ENCODE measurements around the gene KIRREL2. TPM values are rescaled to one million over a fixed set of nuclear protein-coding genes. Genes with fewer than 3 reads are reported as not detected.

Gene KIRREL2
- total and polyA plus RNA-seq, 10 donors: 0.10 to 0.27 (median 0.14) TPM; not detected in 6

DNA sequence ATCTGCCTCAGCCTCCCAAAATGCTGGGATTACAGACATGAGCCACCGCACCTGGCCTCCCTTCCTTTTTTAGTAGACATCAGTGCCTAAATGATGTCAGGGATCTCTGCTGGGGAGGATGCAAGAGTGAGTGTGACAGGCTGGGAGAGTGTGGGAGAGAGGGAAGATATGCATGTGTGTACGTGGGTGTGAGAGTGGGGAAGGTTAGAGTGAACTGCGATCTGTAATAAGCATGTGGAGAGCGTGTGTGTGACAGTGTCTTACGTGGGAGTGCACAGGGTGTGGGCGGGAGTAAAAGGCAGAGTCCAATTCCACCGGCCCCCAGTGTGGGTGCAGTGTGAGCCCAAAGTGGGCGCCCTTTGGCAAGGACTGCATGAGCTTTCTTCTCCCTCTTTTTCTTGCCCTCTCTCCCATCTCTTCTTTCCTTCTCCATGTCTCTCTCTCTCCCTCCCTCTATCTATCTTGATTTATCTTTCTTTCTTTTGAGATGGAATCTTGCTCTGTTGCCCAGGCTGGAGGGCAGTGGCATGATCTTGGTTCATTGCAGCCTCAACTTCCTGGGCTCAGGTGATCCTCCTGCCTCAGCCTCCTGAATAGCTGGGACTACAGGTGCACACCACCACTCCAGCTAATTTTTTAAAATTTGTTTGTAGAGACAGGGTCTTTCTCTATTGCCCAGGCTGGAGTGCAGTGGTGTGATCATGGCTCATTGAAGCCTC, 3.5 kb upstream of the KIRREL2 start:
- TF ChIP-seq POLR2AphosphoS5 (IDR thresholded peaks at IDR 0.05) (no peak), POLR2A (IDR thresholded peaks at IDR 0.05) (no peak), CTCF (IDR thresholded peaks at IDR 0.05 in 8 of 11, conservative IDR thresholded peaks at IDR 0.05 in 3 of 11) (no peak)
- WGBS, 5 donors: 56 to 75% (median 69%) methylated on average over 8 of the region's 8 CpGs
- H3K36me3 ChIP-seq: no peaks in the 10 kb centered on the region
- H3K4me1 ChIP-seq: peaks cover 5 to 17% (median 15%) of the 10 kb centered on the region in 6 donors
- H3K9me3 ChIP-seq: no peaks in the 10 kb centered on the region
- H3K27ac ChIP-seq: no peak overlapping the region
- intact Hi-C loops (cut with DNase I; ENCODE audit: low total_unique reads): no loop called here
- no peak overlapping the region for H3K4me3 ChIP-seq
- DNase-seq: no peak
- H3K27me3 ChIP-seq (replicated peaks in 1 of 7): peaks cover 0 to 99% (median 56%) of the 10 kb centered on the region in 7 donors

DNA sequence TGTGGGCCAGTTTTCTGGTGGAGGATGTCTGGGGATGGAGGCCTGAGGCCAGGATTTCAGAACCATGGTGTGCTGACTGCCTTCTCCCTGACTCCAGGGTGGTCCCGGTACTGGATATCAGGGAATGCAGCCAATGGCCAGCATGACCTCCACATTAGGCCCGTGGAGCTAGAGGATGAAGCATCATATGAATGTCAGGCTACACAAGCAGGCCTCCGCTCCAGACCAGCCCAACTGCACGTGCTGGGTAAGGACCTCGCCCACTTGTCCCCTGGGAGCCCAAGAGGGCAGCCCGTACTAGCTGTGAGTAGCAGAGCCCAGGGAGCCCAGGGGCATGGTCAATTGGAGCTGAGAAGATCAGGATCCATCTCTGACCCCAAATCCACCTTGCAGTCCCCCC, 1.6 kb downstream of the KIRREL2 start:
- Histone ChIP-seq H3K9me3 (no peaks in the 10 kb centered on the region), H3K4me3 (no peak overlapping the region), H3K36me3 (no peaks in the 10 kb centered on the region), H3K27me3 (replicated peaks in 1 of 7) (peaks cover 0 to 100% (median 71%) of the 10 kb centered on the region in 7 donors), H3K4me1 (peaks cover 5 to 24% (median 15%) of the 10 kb centered on the region in 6 donors), H3K27ac (no peak overlapping the region)
- intact Hi-C loops (cut with DNase I; ENCODE audit: low total_unique reads): no loop called here
- 74 to 89% (median 83%) methylated on average over 3 to 6 of the region's 6 CpGs; no CpG with 5 or more reads in 1 of the 5 donors for WGBS, 5 donors
- TF ChIP-seq POLR2AphosphoS5 (IDR thresholded peaks at IDR 0.05): no peak
- TF ChIP-seq POLR2A (IDR thresholded peaks at IDR 0.05): no peak
- no peak for TF ChIP-seq CTCF (IDR thresholded peaks at IDR 0.05 in 8 of 11, conservative IDR thresholded peaks at IDR 0.05 in 3 of 11)
- DNase-seq: no peak

- peaks cover 5 to 24% (median 15%) of the 10 kb centered on the region in 6 donors for H3K4me1 ChIP-seq
- H3K27ac ChIP-seq: no peak overlapping the region
- no peaks in the 10 kb centered on the region for H3K36me3 ChIP-seq
- TF ChIP-seq POLR2AphosphoS5 (IDR thresholded peaks at IDR 0.05): no peak
- no peak for TF ChIP-seq CTCF (IDR thresholded peaks at IDR 0.05 in 8 of 11, conservative IDR thresholded peaks at IDR 0.05 in 3 of 11)
- no peak for TF ChIP-seq POLR2A (IDR thresholded peaks at IDR 0.05)
- DNase-seq: no peak
- no peak overlapping the region for H3K4me3 ChIP-seq
- no peaks in the 10 kb centered on the region for H3K9me3 ChIP-seq
- intact Hi-C loops (cut with DNase I; ENCODE audit: low total_unique reads): no loop called here
- peaks cover 0 to 100% (median 64%) of the 10 kb centered on the region in 7 donors for H3K27me3 ChIP-seq (replicated peaks in 1 of 7)
- 64 to 83% (median 68%) methylated on average over 4 of the region's 4 CpGs for WGBS, 5 donors
These were observed 2.7 kb downstream of the KIRREL2 start for GRCh38 chr19:35859414-35859813.

- TF ChIP-seq POLR2AphosphoS5 (IDR thresholded peaks at IDR 0.05) (no peak), CTCF (IDR thresholded peaks at IDR 0.05 in 8 of 11, conservative IDR thresholded peaks at IDR 0.05 in 3 of 11) (no peak)
- intact Hi-C loops (cut with DNase I; ENCODE audit: low total_unique reads): no loop called here
- 11 to 17% (median 13%) methylated on average over 8 to 24 of the region's 24 CpGs for WGBS, 5 donors
- no peak for DNase-seq
- Histone ChIP-seq H3K9me3 (no peaks in the 10 kb centered on the region), H3K4me1 (peaks cover 5 to 24% (median 15%) of the 10 kb centered on the region in 6 donors), H3K4me3 (no peak overlapping the region), H3K27ac (no peak overlapping the region), H3K36me3 (no peaks in the 10 kb centered on the region), H3K27me3 (replicated peaks in 1 of 7) (peaks cover 0 to 97% (median 54%) of the 10 kb centered on the region in 7 donors)
These were observed 3.7 kb downstream of the KIRREL2 start for GRCh38 chr19:35860436-35860817.

Data from spleen (tissue), 11 donors.